Panc1 (cell line): ENCODE measurements around the gene PLK3. TPM values are rescaled to one million over a fixed set of nuclear protein-coding genes. Genes with fewer than 3 reads are reported as not detected.

ENCODE experiments used
- ATAC-seq: fragments of 200-7000 bp; cut with Tn5 transposase; 2 replicates; pipeline ENCODE4 v1.9.1; 2020; ENCODE audit warnings: mild to moderate bottlenecking, moderate library complexity
- BruUV-seq: library from RNA; stranded (reverse); fragments of 400-500 nt; replicated peaks from 2 replicates; lab custom pipeline; 2021; lab: Mats Ljungman, UMichigan
- CTCF ChIA-PET: fragments of 300-600 bp; sonication (Branson Sonifier 250); formaldehyde crosslinking; loops from one replicate; lab custom pipeline; 2022; ENCODE audit warnings: antibody characterized with exemption; lab: Charles Lee
- POLR2A ChIA-PET: fragments of 300-600 bp; sonication (Branson Sonifier 250); formaldehyde crosslinking; loops from one replicate; lab custom pipeline; 2022; ENCODE audit warnings: antibody characterized with exemption; lab: Charles Lee
- DNase-seq: peaks from one replicate; pipeline ENCODE4 v3.0.0-alpha.2; 2010; ENCODE audit warnings: low read depth, low spot score
- H3K27ac ChIP-seq: 2 replicates; pipeline ENCODE4 v1.5.1; 2011; ENCODE audit warnings: mild to moderate bottlenecking, low read length, inconsistent platforms
- H3K27me3 ChIP-seq: fragments of 200-500 bp; sonication (Bioruptor generic); 2 replicates; pipeline ENCODE4 v1.6.0; 2014; ENCODE audit warnings: low read length, inconsistent platforms; ENCODE audit not compliant: control insufficient read depth, insufficient read depth
- H3K36me3 ChIP-seq: fragments of 200-500 bp; sonication (Bioruptor generic); 2 replicates; pipeline ENCODE4 v1.5.1; 2014; ENCODE audit warnings: inconsistent platforms, mild to moderate bottlenecking, low read length, moderate library complexity; ENCODE audit not compliant: control insufficient read depth, insufficient read depth
- H3K4me1 ChIP-seq: 2 replicates; pipeline ENCODE4 v1.5.1; 2011; ENCODE audit warnings: inconsistent platforms, mild to moderate bottlenecking, low read length, moderate library complexity; ENCODE audit not compliant: control insufficient read depth, insufficient read depth
- H3K4me3 ChIP-seq, 2 experiments: 2 replicates each; pipeline ENCODE4 v1.5.1; 2011 to 2012; ENCODE audit warnings: low read depth in 2 of 2, low read length in 2 of 2, mild to moderate bottlenecking in 2 of 2, inconsistent platforms in 1 of 2, moderate library complexity in 1 of 2
- H3K9me3 ChIP-seq: fragments of 200-500 bp; sonication (Bioruptor generic); 2 replicates; pipeline ENCODE4 v1.5.1; 2014; ENCODE audit warnings: low read depth, mild to moderate bottlenecking, inconsistent platforms, low read length, moderate library complexity; ENCODE audit not compliant: control insufficient read depth, insufficient read depth
- CTCF ChIP-seq: fragments of 450-650 bp; IDR thresholded peaks from 2 replicates; pipeline ENCODE4 v1.5.1; 2017; ENCODE audit warnings: mild to moderate bottlenecking
- POLR2AphosphoS5 ChIP-seq: IDR thresholded peaks from 2 replicates; pipeline ENCODE4 v1.6.1; 2012; ENCODE audit warnings: mild to moderate bottlenecking, low read depth, low read length, moderate library complexity
- REST ChIP-seq, 2 experiments: IDR thresholded peaks; 2 replicates each; pipeline ENCODE4 v1.6.1; 2011 to 2012; ENCODE audit warnings: low read depth in 2 of 2, control low read depth in 1 of 2, low read length in 1 of 2, mild to moderate bottlenecking in 1 of 2, moderate library complexity in 1 of 2; ENCODE audit not compliant: insufficient read depth in 1 of 2
- SIN3A ChIP-seq: IDR thresholded peaks from 2 replicates; pipeline ENCODE4 v1.6.1; 2012; ENCODE audit warnings: low read depth, mild to moderate bottlenecking, low read length, moderate library complexity, borderline replicate concordance; ENCODE audit not compliant: insufficient read depth
- TCF7L2 ChIP-seq: IDR thresholded peaks from 2 replicates; pipeline ENCODE4 v1.6.1; 2011; ENCODE audit warnings: mild to moderate bottlenecking, low read depth, low read length, inconsistent platforms
- in situ Hi-C: cut with HindIII; loops from 2 replicates; pipeline ENCODE4 v1.10.0; 2016; ENCODE audit warnings: low sequenced_read_pairs, low pct_unique_long_range_greater_than_20kb
- intact Hi-C: fragments of 100-400 bp; cut with micrococcal nuclease; formaldehyde crosslinking; loops from one replicate; pipeline ENCODE4 v1.10.0; 2022; ENCODE audit not compliant: unreplicated experiment
- total RNA-seq: library from RNA; stranded (reverse); gene quantifications from one replicate; pipeline ENCODE4 v1.2.1, GENCODE V29; 2021; ENCODE audit not compliant: unreplicated experiment

PLK3 gene
- total RNA-seq, 1 experiment from 2014 or later: 13.7 TPM

GRCh38 chr1:44832056-44832705 lies 32.0 kb downstream of the PLK3 start:
- ATAC-seq: no peak
- Histone ChIP-seq H3K4me1 (no peaks in the 10 kb centered on the region), H3K4me3 (no peak overlapping the region), H3K27ac (no peak overlapping the region), H3K9me3 (no peaks in the 10 kb centered on the region), H3K27me3 (no peaks in the 10 kb centered on the region), H3K36me3 (no peaks in the 10 kb centered on the region)
- CTCF ChIA-PET: no interaction called here
- intact Hi-C loops (loop anchor here (10.0 kb wide), 1 partner anchor 473 kb away; no protein-coding TSS in a partner anchor), in situ Hi-C loops (no loop called here)
- TF ChIP-seq CTCF (no peak), REST (IDR thresholded peaks at IDR 0.05; ENCODE audit: insufficient read depth in 1 of 2, low read depth in 2 of 2, low read length in 1 of 2) (no peak), POLR2AphosphoS5 (no peak), SIN3A (no peak), TCF7L2 (no peak)
- POLR2A ChIA-PET: no interaction called here
- BruUV-seq: no TSS peak
- DNase-seq: no peak

- POLR2A ChIA-PET: no interaction called here
Observed at GRCh38 chr1:44834328-44834727, 34.2 kb downstream of the PLK3 start.

More at GRCh38 chr1:44834328-44834727, 34.2 kb downstream of the PLK3 start:
- Histone ChIP-seq H3K4me3 (no peak overlapping the region), H3K27me3 (no peaks in the 10 kb centered on the region), H3K9me3 (no peaks in the 10 kb centered on the region), H3K4me1 (no peaks in the 10 kb centered on the region), H3K27ac (no peak overlapping the region), H3K36me3 (no peaks in the 10 kb centered on the region)
- DNase-seq (no peak), ATAC-seq (no peak)
- in situ Hi-C loops: no loop called here
- BruUV-seq: no TSS peak
- TF ChIP-seq POLR2AphosphoS5 (no peak), REST (IDR thresholded peaks at IDR 0.05; ENCODE audit: insufficient read depth in 1 of 2, low read depth in 2 of 2, low read length in 1 of 2) (no peak), SIN3A (no peak), TCF7L2 (no peak)
- CTCF ChIA-PET: no interaction called here
- intact Hi-C loops: loop anchor here (10.0 kb wide), 1 partner anchor 470 kb away; no protein-coding TSS in a partner anchor
